H9 (cell line): ENCODE data around the gene PHKG1. TPM values are rescaled to one million over a fixed set of nuclear protein-coding genes. Genes with fewer than 3 reads are reported as not detected.

Experiments
- DNase-seq: peaks from one replicate; pipeline ENCODE4 v3.0.0-alpha.2; 2017
- H2AFZ ChIP-seq: one replicate; pipeline ENCODE4 v1.6.1; 2013; ENCODE audit warnings: mild to moderate bottlenecking, low read length, control low read depth, moderate library complexity
- H2AK5ac ChIP-seq: 2 replicates; pipeline ENCODE4 v1.6.1; 2013; ENCODE audit warnings: low read length, control low read depth, mixed read lengths; ENCODE audit not compliant: insufficient read length
- H2BK120ac ChIP-seq: one replicate; pipeline ENCODE4 v1.6.1; 2013; ENCODE audit warnings: low read depth, mild to moderate bottlenecking, low read length, control low read depth, inconsistent platforms; ENCODE audit not compliant: poor library complexity, severe bottlenecking
- H2BK12ac ChIP-seq: 2 replicates; pipeline ENCODE4 v1.6.1; 2013; ENCODE audit warnings: low read length, control low read depth, mixed read lengths, low read depth; ENCODE audit not compliant: insufficient read length
- H2BK15ac ChIP-seq: 2 replicates; pipeline ENCODE4 v1.6.1; 2013; ENCODE audit warnings: low read depth, low read length, control low read depth
- H2BK20ac ChIP-seq: one replicate; pipeline ENCODE4 v1.6.1; 2013; ENCODE audit warnings: low read depth, mild to moderate bottlenecking, low read length, control low read depth, inconsistent platforms; ENCODE audit not compliant: poor library complexity, severe bottlenecking
- H2BK5ac ChIP-seq: 2 replicates; pipeline ENCODE4 v1.6.1; 2013; ENCODE audit warnings: low read length, control low read depth, mixed read lengths; ENCODE audit not compliant: insufficient read length
- H3K14ac ChIP-seq: 2 replicates; pipeline ENCODE4 v1.6.1; 2013; ENCODE audit warnings: low read length, control low read depth; ENCODE audit not compliant: insufficient read depth
- H3K18ac ChIP-seq: 2 replicates; pipeline ENCODE4 v1.6.1; 2013; ENCODE audit warnings: low read depth, mild to moderate bottlenecking, mixed read lengths, low read length, control low read depth; ENCODE audit not compliant: insufficient read length
- H3K23ac ChIP-seq: 2 replicates; pipeline ENCODE4 v1.6.1; 2013; ENCODE audit warnings: low read length, control low read depth, mixed read lengths, low read depth; ENCODE audit not compliant: insufficient read length
- H3K23me2 ChIP-seq: 2 replicates; pipeline ENCODE4 v1.6.1; 2013; ENCODE audit warnings: low read depth, mild to moderate bottlenecking, mixed read lengths, low read length, control low read depth; ENCODE audit not compliant: insufficient read length, poor library complexity, severe bottlenecking
- H3K27ac ChIP-seq: 2 replicates; pipeline ENCODE4 v1.5.1; 2013; ENCODE audit warnings: low read length, control low read depth, mixed read lengths, low read depth; ENCODE audit not compliant: insufficient read length
- H3K27me3 ChIP-seq: 2 replicates; pipeline ENCODE4 v1.6.1; 2013; ENCODE audit warnings: low read length, control low read depth, inconsistent platforms; ENCODE audit not compliant: insufficient read depth
- H3K4ac ChIP-seq: 2 replicates; pipeline ENCODE4 v1.6.1; 2013; ENCODE audit warnings: low read depth, mild to moderate bottlenecking, control low read depth, inconsistent platforms, low read length, moderate library complexity
- H3K4me1 ChIP-seq: 2 replicates; pipeline ENCODE4 v1.6.1; 2013; ENCODE audit warnings: low read length, control low read depth, inconsistent platforms; ENCODE audit not compliant: insufficient read depth
- H3K4me2 ChIP-seq: 2 replicates; pipeline ENCODE4 v1.6.1; 2013; ENCODE audit warnings: low read length, control low read depth, mixed read lengths; ENCODE audit not compliant: insufficient read length, insufficient read depth
- H3K56ac ChIP-seq: 2 replicates; pipeline ENCODE4 v1.6.1; 2013; ENCODE audit warnings: low read depth, mild to moderate bottlenecking, mixed read lengths, low read length, control low read depth; ENCODE audit not compliant: insufficient read length
- H3K79me1 ChIP-seq: 2 replicates; pipeline ENCODE4 v1.6.1; 2013; ENCODE audit warnings: low read depth, mild to moderate bottlenecking, moderate library complexity, low read length, control low read depth, inconsistent platforms; ENCODE audit not compliant: insufficient read depth, poor library complexity, severe bottlenecking
- H3K79me2 ChIP-seq: 2 replicates; pipeline ENCODE4 v1.6.1; 2013; ENCODE audit warnings: low read length, control low read depth, inconsistent platforms; ENCODE audit not compliant: insufficient read depth
- H3K9ac ChIP-seq: 2 replicates; pipeline ENCODE4 v1.6.1; 2013; ENCODE audit warnings: low read length, control low read depth, mixed read lengths; ENCODE audit not compliant: insufficient read length; ENCODE audit errors: extremely low read depth
- H3K9me3 ChIP-seq: one replicate; pipeline ENCODE4 v1.6.1; 2013; ENCODE audit warnings: low read depth, low read length, inconsistent platforms; ENCODE audit not compliant: control insufficient read depth
- H3T11ph ChIP-seq: one replicate; pipeline ENCODE4 v1.6.1; 2013; ENCODE audit warnings: mild to moderate bottlenecking, low read length, control low read depth, inconsistent platforms
- H4K20me1 ChIP-seq: one replicate; pipeline ENCODE4 v1.6.1; 2013; ENCODE audit not compliant: control insufficient read depth, insufficient read length, insufficient read depth
- H4K5ac ChIP-seq: 2 replicates; pipeline ENCODE4 v1.6.1; 2013; ENCODE audit warnings: low read depth, mild to moderate bottlenecking, mixed read lengths, low read length, control low read depth; ENCODE audit not compliant: insufficient read length
- H4K8ac ChIP-seq: replicated peaks from 2 replicates; pipeline ENCODE4 v1.6.1; 2013; ENCODE audit warnings: low read length, control low read depth, mixed read lengths, low read depth; ENCODE audit not compliant: insufficient read length
- H4K91ac ChIP-seq: 2 replicates; pipeline ENCODE4 v1.6.1; 2013; ENCODE audit warnings: low read depth, mild to moderate bottlenecking, moderate library complexity, mixed read lengths, low read length, control low read depth; ENCODE audit not compliant: insufficient read length
- H3K27ac Mint-ChIP-seq, 3 experiments: 2 replicates in 2 of 3; 3 replicates in 1 of 3; pipeline ENCODE4 v1.8.0; 2020 to 2021; ENCODE audit warnings: mixed read lengths in 3 of 3, mild to moderate bottlenecking in 1 of 3, moderate library complexity in 1 of 3
- H3K27me3 Mint-ChIP-seq: 2 replicates; pipeline ENCODE4 v1.8.0; 2021; ENCODE audit warnings: low read depth, mild to moderate bottlenecking, moderate library complexity, mixed read lengths
- H3K36me3 Mint-ChIP-seq, 3 experiments: 2 replicates in 2 of 3; 3 replicates in 1 of 3; pipeline ENCODE4 v1.8.0; 2020 to 2021; ENCODE audit warnings: low read depth in 3 of 3, mixed read lengths in 3 of 3; ENCODE audit not compliant: insufficient read depth in 1 of 3
- H3K4me1 Mint-ChIP-seq, 2 experiments: 2 replicates each; pipeline ENCODE4 v1.8.0; 2020; ENCODE audit warnings: mixed read lengths in 2 of 2
- H3K4me3 Mint-ChIP-seq, 2 experiments: 2 replicates in 1 of 2; 3 replicates in 1 of 2; pipeline ENCODE4 v1.8.0; 2020 to 2021; ENCODE audit warnings: mild to moderate bottlenecking in 2 of 2, mixed read lengths in 2 of 2, moderate library complexity in 1 of 2
- H3K9me3 Mint-ChIP-seq, 2 experiments: 2 replicates in 1 of 2; 3 replicates in 1 of 2; pipeline ENCODE4 v1.8.0; 2020; ENCODE audit warnings: mild to moderate bottlenecking in 2 of 2, mixed read lengths in 2 of 2, moderate library complexity in 1 of 2
- CTCF ChIP-seq: fragments of 200-600 bp; sonication (generic); conservative IDR thresholded peaks from 3 replicates; pipeline ENCODE4 v1.8.0; 2021; ENCODE audit warnings: antibody characterized with exemption, mild to moderate bottlenecking
- WGBS: extraction: QIAGEN DNeasy Blood & Tissue Kit; methylation state at CpG from one replicate; pipeline ENCODE4 v1.1.7; 2013; ENCODE audit warnings: missing lambda C conversion rate, low lambda C conversion rate, mixed read lengths; ENCODE audit not compliant: insufficient read length; ENCODE audit errors: extremely low coverage; 5-methylcytosine and 5-hydroxymethylcytosine counted together
- total RNA-seq: library from RNA; stranded (reverse); gene quantifications from 2 replicates; pipeline ENCODE4 v1.2.1, GENCODE V29; 2021

Gene PHKG1
- total RNA-seq, 1 experiment from 2014 or later, result 0.42 TPM

DNA sequence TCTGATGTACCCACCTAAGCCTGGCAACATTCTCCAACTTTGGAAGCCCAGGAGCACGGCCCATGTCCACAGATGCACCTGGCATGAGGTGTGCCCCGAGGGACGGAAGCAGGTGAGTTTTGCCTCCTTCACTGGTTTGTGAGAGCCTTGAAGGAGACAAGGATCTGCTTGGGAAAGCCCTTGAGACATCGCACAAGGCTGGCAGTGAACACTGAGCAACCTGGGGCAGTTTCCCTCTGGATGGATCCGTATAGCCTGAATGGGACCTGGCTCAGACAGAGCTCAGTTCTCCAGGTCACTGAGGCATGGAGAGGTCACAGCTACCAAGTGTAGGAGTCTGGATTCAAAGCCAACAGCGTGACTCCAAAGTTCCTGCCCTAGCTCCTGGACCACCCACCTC lies 32.2 kb upstream of the PHKG1 start:
- DNase-seq, result no peak
- Histone ChIP-seq H3K56ac (no peak overlapping the region), H2BK120ac (no peak overlapping the region), H3K79me2 (no peaks in the 10 kb centered on the region), H4K8ac (no peak overlapping the region), H3K9ac (no peak overlapping the region), H3K23ac (no peak overlapping the region), H4K91ac (no peak overlapping the region), H2BK15ac (no peak overlapping the region), H2AK5ac (no peak overlapping the region), H2BK12ac (no peak overlapping the region), H3K27me3 (no peaks in the 10 kb centered on the region), H3K23me2 (no peaks in the 10 kb centered on the region), H2AFZ (no peak overlapping the region), H3K4me2 (no peak overlapping the region), H3K4ac (no peak overlapping the region), H3K79me1 (no peaks in the 10 kb centered on the region), H3K27ac (no peak overlapping the region), H4K5ac (no peak overlapping the region), H3T11ph (no peak overlapping the region), H3K4me1 (no peaks in the 10 kb centered on the region), H3K18ac (no peak overlapping the region), H2BK5ac (no peak overlapping the region), H3K9me3 (peaks cover 75% of the 10 kb centered on the region), H3K14ac (no peak overlapping the region), H2BK20ac (no peak overlapping the region), H4K20me1 (no peaks in the 10 kb centered on the region)
- peaks cover 85 to 96% of the 10 kb centered on the region in 2 experiments for H3K9me3 Mint-ChIP-seq
- H3K4me1 Mint-ChIP-seq, result no peaks in the 10 kb centered on the region
- peaks cover 7 to 22% (median 8%) of the 10 kb centered on the region in 3 experiments for H3K36me3 Mint-ChIP-seq
- no peak overlapping the region for H3K4me3 Mint-ChIP-seq
- no CpG with 5 or more reads among the region's 6 CpGs for WGBS
- no peak overlapping the region for H3K27ac Mint-ChIP-seq
- no peak for TF ChIP-seq CTCF
- no peaks in the 10 kb centered on the region for H3K27me3 Mint-ChIP-seq
